ENCODE results near the gene CCDC158. TPM values are rescaled to one million over a fixed set of nuclear protein-coding genes. Genes with fewer than 3 reads are reported as not detected.

Gene CCDC158
- total RNA-seq, 4 donors from 2014 or later = 1.2 to 2.6 (median 1.5) TPM

GRCh38 chr4:76339364-76339763 is 81.6 kb downstream of the CCDC158 start:
- TF ChIP-seq POLR2A (IDR thresholded peaks at IDR 0.05) = no peak
- TF ChIP-seq CTCF (IDR thresholded peaks at IDR 0.05) = no peak
- no peak for TF ChIP-seq EP300 (IDR thresholded peaks at IDR 0.05)
- TF ChIP-seq POLR2AphosphoS5 (IDR thresholded peaks at IDR 0.05) = no peak
- no peaks in the 10 kb centered on the region for H3K9me3 ChIP-seq
- WGBS, 2 donors (ENCODE audit: low coverage in 1 of 2) = 53 to 58% methylated on average over 2 of the region's 2 CpGs
- no peak overlapping the region for H3K4me3 ChIP-seq
- peaks cover 0 to 25% (median 0%) of the 10 kb centered on the region in 3 donors for H3K4me1 ChIP-seq
- H3K27me3 ChIP-seq = no peaks in the 10 kb centered on the region
- no peak for ATAC-seq
- H3K27ac ChIP-seq = no peak overlapping the region
- no peaks in the 10 kb centered on the region for H3K36me3 ChIP-seq

DNA sequence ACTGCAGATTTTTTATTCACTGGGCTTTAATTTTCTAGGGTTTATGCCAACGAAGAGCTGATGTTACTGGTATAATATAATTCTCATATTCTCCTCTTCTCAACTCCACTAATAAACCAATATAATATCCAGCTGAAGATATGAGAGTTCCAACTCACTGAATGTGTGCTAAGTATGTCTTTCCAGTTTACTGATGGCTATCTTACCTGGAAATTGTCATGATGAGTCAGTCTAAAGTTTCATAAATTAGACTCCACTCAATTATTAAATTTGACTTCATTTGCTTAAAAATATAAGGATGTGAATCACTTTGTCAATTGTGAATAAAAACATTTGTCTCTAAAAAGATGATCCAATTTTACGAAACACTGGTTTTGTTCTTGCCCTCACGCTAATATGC is 86.1 kb downstream of the CCDC158 start:
- TF ChIP-seq EP300 (IDR thresholded peaks at IDR 0.05) = no peak
- no peak for TF ChIP-seq CTCF (IDR thresholded peaks at IDR 0.05)
- no peak for TF ChIP-seq POLR2A (IDR thresholded peaks at IDR 0.05)
- TF ChIP-seq POLR2AphosphoS5 (IDR thresholded peaks at IDR 0.05) = no peak
- Histone ChIP-seq H3K4me1 (peaks cover 0 to 7% (median 0%) of the 10 kb centered on the region in 3 donors), H3K9me3 (no peaks in the 10 kb centered on the region), H3K27me3 (no peaks in the 10 kb centered on the region), H3K4me3 (no peak overlapping the region), H3K27ac (no peak overlapping the region), H3K36me3 (no peaks in the 10 kb centered on the region)
- no peak for ATAC-seq
- 60 to 75% methylated on average over 3 of the region's 3 CpGs for WGBS, 2 donors (ENCODE audit: low coverage in 1 of 2)

DNA sequence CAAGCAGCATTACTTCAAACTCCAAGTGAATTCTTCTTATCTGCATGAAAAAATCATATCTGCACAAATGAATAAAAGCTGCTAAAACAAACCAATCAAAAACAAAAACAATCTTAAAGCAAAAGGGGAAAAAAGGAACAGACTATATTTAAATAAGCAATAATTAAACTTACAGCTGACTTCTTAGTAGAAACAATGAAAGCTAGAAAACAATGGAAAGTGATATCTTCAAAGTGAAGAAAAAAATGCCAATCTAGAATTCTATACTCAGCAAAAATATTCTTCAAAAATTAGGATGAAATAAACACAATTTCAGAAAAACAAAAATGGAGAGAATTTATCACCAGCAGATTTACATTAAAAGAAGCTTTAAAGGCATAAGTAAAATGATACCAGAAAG is 94.4 kb downstream of the CCDC158 start:
- H3K27me3 ChIP-seq = no peaks in the 10 kb centered on the region
- no peak overlapping the region for H3K27ac ChIP-seq
- no peak for ATAC-seq
- H3K4me1 ChIP-seq = no peaks in the 10 kb centered on the region
- peaks cover 0 to 4% of the 10 kb centered on the region in 2 donors for H3K36me3 ChIP-seq
- TF ChIP-seq POLR2AphosphoS5 (IDR thresholded peaks at IDR 0.05) = no peak
- TF ChIP-seq EP300 (IDR thresholded peaks at IDR 0.05) = no peak
- no peak for TF ChIP-seq CTCF (IDR thresholded peaks at IDR 0.05)
- no peak for TF ChIP-seq POLR2A (IDR thresholded peaks at IDR 0.05)
- peaks cover 0 to 13% (median 0%) of the 10 kb centered on the region in 3 donors for H3K9me3 ChIP-seq
- H3K4me3 ChIP-seq = no peak overlapping the region

- Histone ChIP-seq H3K27ac (no peak overlapping the region), H3K9me3 (peaks cover 0 to 19% (median 0%) of the 10 kb centered on the region in 3 donors), H3K27me3 (no peaks in the 10 kb centered on the region), H3K36me3 (peaks cover 0 to 4% of the 10 kb centered on the region in 2 donors), H3K4me1 (no peaks in the 10 kb centered on the region), H3K4me3 (no peak overlapping the region)
- TF ChIP-seq CTCF (IDR thresholded peaks at IDR 0.05) (no peak), POLR2A (IDR thresholded peaks at IDR 0.05) (no peak), EP300 (IDR thresholded peaks at IDR 0.05) (no peak), POLR2AphosphoS5 (IDR thresholded peaks at IDR 0.05) (no peak)
- no peak for ATAC-seq
Observed at GRCh38 chr4:76325072-76325471, 95.9 kb downstream of the CCDC158 start.

DNA sequence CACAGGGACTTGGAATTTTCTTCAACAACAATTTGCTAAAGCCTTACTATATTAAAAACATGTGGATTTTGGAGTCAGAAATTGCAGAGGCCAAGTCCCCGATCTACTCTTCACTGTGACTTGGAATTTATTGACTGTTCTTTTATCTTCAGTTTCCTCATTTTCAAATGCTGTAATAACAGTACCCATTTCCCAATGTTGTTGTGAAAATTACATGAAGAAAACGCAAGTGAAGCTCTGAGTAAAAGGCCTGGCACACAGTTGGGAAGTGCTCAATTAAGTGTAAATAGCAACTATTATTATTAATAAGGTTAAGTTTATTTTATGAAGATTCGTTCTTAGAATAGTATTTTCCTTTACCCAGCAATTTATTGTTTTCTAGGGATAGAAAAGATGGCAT is 98.7 kb downstream of the CCDC158 start:
- no peaks in the 10 kb centered on the region for H3K27me3 ChIP-seq
- H3K4me3 ChIP-seq = no peak overlapping the region
- TF ChIP-seq POLR2AphosphoS5 (IDR thresholded peaks at IDR 0.05) = no peak
- TF ChIP-seq EP300 (IDR thresholded peaks at IDR 0.05) = no peak
- no peak for TF ChIP-seq POLR2A (IDR thresholded peaks at IDR 0.05)
- TF ChIP-seq CTCF (IDR thresholded peaks at IDR 0.05) = no peak
- no peak overlapping the region for H3K27ac ChIP-seq
- no peaks in the 10 kb centered on the region for H3K36me3 ChIP-seq
- H3K9me3 ChIP-seq = peaks cover 0 to 24% (median 0%) of the 10 kb centered on the region in 3 donors
- no peaks in the 10 kb centered on the region for H3K4me1 ChIP-seq
- ATAC-seq = no peak
- 68 to 82% methylated on average over 3 of the region's 3 CpGs for WGBS, 2 donors (ENCODE audit: low coverage in 1 of 2)

Measured in gastroesophageal sphincter (tissue), 4 donors.